ENCODE data around the gene LSS.
"Not testable (repeated sequence)": the region's sequence is repeated elsewhere in the genome, so short reads cannot be mapped to it uniquely, and the experiment has no call there.

Gene LSS

GRCh38 chr21:46245213-46245915 lies 16.8 kb upstream of the LSS start:
- DNase-seq: no peak

DNA sequence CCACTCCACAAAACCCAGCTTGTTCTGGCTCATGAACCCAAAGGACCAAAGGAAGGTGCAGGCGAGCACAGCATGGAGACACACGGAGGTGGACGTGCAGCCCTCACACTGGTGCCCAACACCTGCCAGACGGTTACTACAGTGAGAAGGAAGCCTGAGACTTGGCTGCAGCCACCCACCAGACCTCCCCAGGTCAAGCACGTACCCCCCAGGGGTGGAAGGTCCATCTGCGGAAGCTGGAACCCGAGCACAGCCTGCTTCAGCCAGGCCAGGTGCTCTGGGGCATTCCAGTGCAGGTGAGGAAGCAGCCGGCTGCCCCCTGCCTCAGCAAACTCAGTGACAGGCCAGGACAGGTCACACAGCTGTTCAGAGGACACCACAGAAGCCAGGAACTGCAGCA lies 16.0 kb upstream of the LSS start:
- DNase-seq: no peak

DNA sequence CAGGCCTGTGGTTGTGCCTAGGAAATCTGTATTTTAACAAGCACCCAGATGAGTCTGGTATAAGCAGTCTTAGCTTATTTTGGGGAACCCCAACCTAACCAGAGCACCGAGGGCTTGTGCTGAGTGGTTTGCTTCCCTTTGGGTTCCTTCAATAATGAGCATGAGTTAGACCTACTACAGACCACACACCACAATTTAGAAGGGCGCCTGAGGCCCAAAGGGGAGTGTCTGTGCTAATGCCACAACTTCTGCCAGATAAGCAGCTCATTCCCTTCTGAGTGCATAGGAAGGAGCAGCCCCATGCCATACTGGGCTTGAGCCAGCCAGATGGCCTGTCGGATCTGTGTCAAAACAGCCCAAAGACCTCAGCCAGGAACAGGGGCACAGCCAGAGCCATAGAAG lies 15.4 kb upstream of the LSS start:
- no peak for DNase-seq

GRCh38 chr21:46243325-46243724 lies 14.8 kb upstream of the LSS start:
- no peak for DNase-seq

- DNase-seq: not testable (repeated sequence)
Observed at GRCh38 chr21:46241577-46241976, 13.0 kb upstream of the LSS start.

GRCh38 chr21:46239817-46240325 lies 11.3 kb upstream of the LSS start:
- DNase-seq: no peak

GRCh38 chr21:46237474-46237873 lies 8.9 kb upstream of the LSS start:
- DNase-seq: no peak

- DNase-seq: no peak
Observed at GRCh38 chr21:46234436-46234950, 5.9 kb upstream of the LSS start.

DNA sequence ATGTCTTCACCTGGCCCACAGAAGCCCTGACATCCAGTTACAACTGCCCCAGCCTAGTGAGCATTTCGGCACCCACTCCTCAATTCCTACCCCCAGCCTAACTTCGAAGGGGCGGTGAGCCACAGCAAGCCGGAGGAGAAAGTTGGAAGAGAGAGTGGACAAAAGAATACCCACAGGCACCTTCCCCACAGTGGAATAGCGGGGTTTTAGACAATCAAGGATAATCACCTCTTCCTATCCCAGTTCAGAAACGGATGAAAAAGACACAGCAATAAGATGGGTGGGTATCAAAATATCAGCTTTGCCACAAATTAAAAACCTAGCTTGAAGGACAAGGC lies 1.3 kb upstream of the LSS start:
- DNase-seq: no peak

DNA sequence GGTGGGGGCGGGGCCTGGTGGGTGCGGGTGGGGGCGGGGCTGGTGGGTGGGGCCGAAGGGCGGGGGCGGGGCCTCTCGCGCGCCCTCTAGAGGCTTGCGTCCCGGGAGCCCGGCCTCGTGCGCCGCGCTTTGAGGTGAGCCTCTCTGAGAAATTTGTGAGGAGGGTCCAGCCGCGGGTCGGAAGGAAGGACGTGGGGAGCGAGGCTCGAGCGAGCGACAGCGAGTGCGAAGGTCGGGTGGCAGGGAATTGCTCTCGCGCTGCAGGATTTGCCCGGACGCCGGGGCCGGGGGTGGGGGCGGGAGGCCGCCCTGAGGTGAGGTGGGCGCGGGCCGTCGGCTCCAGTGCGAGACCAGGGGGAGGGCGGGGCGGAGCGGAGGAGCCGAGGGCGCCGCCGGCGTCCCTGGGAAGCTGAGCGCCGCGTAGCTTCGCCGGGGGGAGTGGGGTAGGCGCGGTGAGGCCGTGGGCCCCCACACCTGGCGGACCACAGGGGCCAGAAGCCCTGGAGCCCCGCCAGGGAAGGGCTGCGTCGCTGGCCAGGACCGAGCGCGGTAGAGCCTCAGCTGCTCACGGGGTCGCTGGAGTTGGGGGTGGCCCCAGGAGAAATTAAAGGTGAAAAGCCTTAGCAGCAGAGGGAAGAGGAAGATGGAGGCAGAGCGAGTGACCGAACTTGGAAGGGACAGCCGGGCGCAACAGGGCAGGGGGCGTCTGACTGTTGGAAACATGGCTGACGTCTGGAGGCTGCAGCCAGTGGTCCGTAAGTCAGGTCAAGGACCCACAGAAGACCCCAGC lies 754 bp upstream of the LSS start:
- peak in 1 of 2 donors; percentile 78 for DNase-seq

GRCh38 chr21:46227811-46228344 lies 696 bp downstream of the LSS start:
- no peak for DNase-seq

DNA sequence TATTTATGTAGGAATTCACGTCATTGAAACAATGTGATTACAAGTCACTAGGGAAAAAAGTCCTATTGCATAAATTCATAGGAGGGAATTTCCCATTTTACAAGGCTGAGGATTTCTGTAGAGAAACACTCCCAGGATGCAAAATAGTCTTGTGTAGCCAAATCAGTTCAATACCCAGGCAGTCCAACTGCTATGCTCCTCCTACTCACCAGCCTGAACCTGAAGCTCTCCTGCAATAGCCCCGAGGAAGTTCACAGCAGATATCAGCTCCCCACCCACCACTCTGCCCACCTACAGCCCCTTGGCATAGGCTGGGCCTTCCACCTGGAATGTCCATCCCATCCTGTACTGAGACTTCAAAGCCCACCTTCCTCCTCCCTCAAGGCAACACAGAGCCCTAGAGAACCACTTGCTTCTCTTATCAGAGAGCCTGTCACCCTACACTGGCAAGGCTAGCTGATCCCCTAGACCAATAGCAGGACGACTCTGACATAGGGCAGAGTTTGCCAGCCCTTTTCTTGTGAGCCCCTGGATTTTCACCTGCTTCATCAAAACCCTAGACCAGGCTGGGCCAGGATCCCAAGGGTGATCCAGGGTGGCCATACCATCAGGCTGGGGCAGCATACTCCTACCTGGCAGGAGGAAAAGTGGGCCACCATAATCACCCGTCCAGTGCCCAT lies 1.5 kb downstream of the LSS start:
- no peak for DNase-seq

GRCh38 chr21:46226146-46226545 lies 2.4 kb downstream of the LSS start:
- no peak for DNase-seq

- DNase-seq: not testable (repeated sequence)
Observed at GRCh38 chr21:46223661-46224060, 4.9 kb downstream of the LSS start.

DNA sequence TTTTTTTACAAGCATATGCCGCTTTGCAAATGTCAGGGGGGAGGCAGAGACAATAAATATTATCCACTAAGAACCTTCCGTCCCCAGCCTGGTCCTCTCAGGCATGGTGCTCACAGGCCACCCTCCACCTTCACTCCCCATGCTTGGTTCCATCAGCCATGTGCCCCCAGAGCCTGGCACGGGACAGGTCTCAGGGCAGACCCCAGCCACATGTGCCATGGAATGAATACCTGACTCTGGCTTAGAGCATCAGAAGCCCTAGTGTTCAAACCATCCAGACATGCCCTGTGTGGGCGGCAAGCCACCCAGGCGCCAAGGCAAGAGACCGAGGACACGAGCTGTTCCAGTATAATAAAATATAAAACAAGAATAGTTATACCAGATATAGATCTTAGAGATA lies 5.4 kb downstream of the LSS start:
- no peak for DNase-seq

GRCh38 chr21:46222436-46223116 lies 6.0 kb downstream of the LSS start:
- no peak for DNase-seq

- DNase-seq: no peak
Observed at GRCh38 chr21:46221664-46222435, 6.7 kb downstream of the LSS start.

DNA sequence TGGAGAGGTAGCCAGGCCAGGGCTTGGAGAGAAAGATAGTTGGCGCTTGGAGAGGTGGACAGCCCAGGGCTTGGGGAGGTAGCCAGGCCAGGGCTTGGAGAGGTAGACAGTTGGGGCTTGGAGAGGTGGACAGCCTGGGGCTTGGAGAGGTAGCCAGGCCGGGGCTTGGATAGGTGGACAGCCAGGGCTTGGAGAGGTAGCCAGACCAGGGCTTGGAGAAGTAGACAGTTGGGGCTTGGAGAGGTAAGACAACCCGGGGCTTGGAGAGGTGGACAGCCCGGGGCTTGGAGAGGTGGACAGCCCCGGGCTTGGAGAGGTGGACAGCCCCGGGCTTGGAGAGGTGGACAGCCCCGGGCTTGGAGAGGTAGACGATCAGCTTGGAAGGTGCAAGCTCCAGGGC lies 7.7 kb downstream of the LSS start:
- DNase-seq: no peak

- no peak for DNase-seq
Observed at GRCh38 chr21:46220275-46220810, 8.2 kb downstream of the LSS start.

GRCh38 chr21:46219591-46220239 lies 8.9 kb downstream of the LSS start:
- DNase-seq: no peak
